HG03439 (cell line): Measurements from ENCODE around the gene ENHO.
"Not testable (repeated sequence)": the region's sequence is repeated elsewhere in the genome, so short reads cannot be mapped to it uniquely, and the experiment has no call there.

Experiments
- ATAC-seq: cut with Tn5 transposase; IDR thresholded peaks from one replicate; pipeline ENCODE4 v1.9.1; 2021; ENCODE audit warnings: mild to moderate bottlenecking, moderate library complexity; ENCODE audit not compliant: unreplicated experiment

The ENHO gene

GRCh38 chr9:34482746-34483145 is 40.0 kb downstream of the ENHO start:
- ATAC-seq, result not testable (repeated sequence)

DNA sequence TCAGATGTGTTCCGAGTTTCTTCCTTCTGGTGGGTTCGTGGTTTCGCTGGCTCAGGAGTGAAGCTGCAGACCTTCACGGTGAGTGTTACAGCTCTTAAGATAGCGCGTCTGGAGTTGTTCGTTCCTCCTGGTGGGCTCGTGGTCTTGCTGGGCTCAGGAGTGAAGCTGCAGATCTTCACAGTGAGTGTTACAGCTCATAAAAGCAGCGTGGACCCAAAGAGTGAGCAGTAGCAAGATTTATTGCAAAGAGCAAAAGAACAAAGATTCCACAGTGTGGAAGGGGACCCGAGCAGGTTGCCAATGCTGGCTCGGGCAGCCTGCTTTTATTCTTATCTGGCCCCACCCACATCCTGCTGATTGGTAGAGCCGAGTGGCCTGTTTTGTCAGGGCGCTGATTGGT is 41.2 kb downstream of the ENHO start:
- ATAC-seq, result not testable (repeated sequence)

GRCh38 chr9:34479431-34479866 is 43.3 kb downstream of the ENHO start:
- ATAC-seq, result no peak

DNA sequence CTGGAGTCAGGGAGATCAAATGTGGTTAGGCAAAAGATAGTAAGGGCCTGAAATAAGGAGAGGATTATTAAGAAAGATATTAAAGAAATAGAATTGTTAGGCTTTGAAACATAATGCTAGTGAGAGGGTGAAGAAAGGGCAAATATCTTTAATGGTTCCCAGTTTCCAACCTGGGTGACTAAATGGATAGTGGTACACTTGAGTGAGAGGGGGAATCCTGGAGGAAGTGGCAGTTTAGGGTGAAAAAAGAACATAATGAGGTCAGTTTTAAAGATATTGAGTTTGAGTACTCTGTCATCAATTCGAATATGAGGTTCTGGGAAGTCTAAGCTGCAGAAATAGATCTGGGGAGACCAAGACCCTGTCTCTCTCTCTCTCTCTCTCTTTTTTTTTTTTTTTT is 45.2 kb downstream of the ENHO start:
- no peak for ATAC-seq

- no peak for ATAC-seq
Observed at GRCh38 chr9:34475097-34475496, 47.7 kb downstream of the ENHO start.
